Skin of body (tissue), 2 donors: ENCODE data around the gene ORM1. TPM values are rescaled to one million over a fixed set of nuclear protein-coding genes. Genes with fewer than 3 reads are reported as not detected.
"Not testable (repeated sequence)": the region's sequence is repeated elsewhere in the genome, so short reads cannot be mapped to it uniquely, and the experiment has no call there.

ENCODE experiments used
- DNase-seq: peaks from one replicate; lab custom pipeline; 2025; lab: John Stamatoyannopoulos, UW
- total RNA-seq: library from RNA; depleted of rRNA; stranded (reverse); fragments of >200 nt; gene quantifications from one replicate; pipeline ENCODE4 v1.2.3, GENCODE V29; 2014

Gene ORM1
- total RNA-seq, 1 donor from 2014 or later = 4.8 TPM

- not testable (repeated sequence) for DNase-seq
These were observed 609 bp upstream of the ORM1 start for GRCh38 chr9:114322160-114322818.

GRCh38 chr9:114323849-114324248 lies 951 bp downstream of the ORM1 start:
- DNase-seq = not testable (repeated sequence)

GRCh38 chr9:114324492-114324891 lies 1.6 kb downstream of the ORM1 start:
- no peak for DNase-seq

GRCh38 chr9:114324965-114325364 lies 2.1 kb downstream of the ORM1 start:
- DNase-seq = not testable (repeated sequence)

GRCh38 chr9:114325684-114326254 lies 2.9 kb downstream of the ORM1 start:
- DNase-seq = not testable (repeated sequence)

GRCh38 chr9:114327749-114328148 lies 4.9 kb downstream of the ORM1 start:
- DNase-seq = no peak

- not testable (repeated sequence) for DNase-seq
These were observed 5.5 kb downstream of the ORM1 start for GRCh38 chr9:114328357-114328820.

- not testable (repeated sequence) for DNase-seq
These were observed 6.2 kb downstream of the ORM1 start for GRCh38 chr9:114328937-114329624.

- not testable (repeated sequence) for DNase-seq
These were observed 6.7 kb downstream of the ORM1 start, which contains the start of gene ORM2 for GRCh38 chr9:114329625-114330022. ORM2 (plus strand) TSS chr9:114329869; CDS start chr9:114329905, 36 bp downstream.

- DNase-seq = no peak
These were observed 7.7 kb downstream of the ORM1 start for GRCh38 chr9:114330636-114331035.

GRCh38 chr9:114331229-114332195 lies 8.6 kb downstream of the ORM1 start:
- DNase-seq = not testable (repeated sequence)

GRCh38 chr9:114332474-114333040 lies 9.7 kb downstream of the ORM1 start:
- not testable (repeated sequence) for DNase-seq

- not testable (repeated sequence) for DNase-seq
These were observed 10.8 kb downstream of the ORM1 start for GRCh38 chr9:114333718-114334117.

GRCh38 chr9:114334490-114334889 lies 11.6 kb downstream of the ORM1 start:
- no peak for DNase-seq

GRCh38 chr9:114335745-114336144 lies 12.8 kb downstream of the ORM1 start:
- no peak for DNase-seq

- no peak for DNase-seq
These were observed 13.3 kb downstream of the ORM1 start for GRCh38 chr9:114336157-114336556.

- no peak for DNase-seq
These were observed 13.9 kb downstream of the ORM1 start for GRCh38 chr9:114336699-114337395.

- DNase-seq = no peak
These were observed 15.3 kb downstream of the ORM1 start for GRCh38 chr9:114338187-114338586.

GRCh38 chr9:114339130-114339908 lies 16.4 kb downstream of the ORM1 start:
- DNase-seq = no peak
